CD14-positive monocyte (primary cell): ENCODE measurements around the gene HCFC2. TPM values are rescaled to one million over a fixed set of nuclear protein-coding genes. Genes with fewer than 3 reads are reported as not detected.
A peak's percentile ranks its signal among the peaks of the same experiment; 100 is the strongest.

Experiments
- DNase-seq, 3 donors: peaks; one replicate each; pipeline ENCODE4 v3.0.0-alpha.2; 2011 to 2022
- H2AFZ ChIP-seq: 2 replicates; pipeline ENCODE4 v1.6.0; 2012; ENCODE audit warnings: mild to moderate bottlenecking, low read depth, low read length, inconsistent platforms; ENCODE audit not compliant: insufficient read depth, poor library complexity, severe bottlenecking
- H3K27ac ChIP-seq, 2 donors: 1 replicate in 1 of 2; 2 replicates in 1 of 2; pipeline ENCODE4 v1.5.1; 2012 to 2013; ENCODE audit warnings: low read length in 2 of 2, control low read depth in 1 of 2, inconsistent platforms in 1 of 2, low read depth in 1 of 2, mild to moderate bottlenecking in 1 of 2
- H3K27me3 ChIP-seq, 2 donors: one replicate each; pipeline versions ENCODE4 v1.6.0 to v1.6.1; 2011 to 2013; ENCODE audit warnings: low read length in 2 of 2; ENCODE audit not compliant: control insufficient read depth in 2 of 2, insufficient read depth in 2 of 2
- H3K36me3 ChIP-seq, 2 donors: replicated peaks in 1 of 2; 1 replicate in 1 of 2; 2 replicates in 1 of 2; pipeline versions ENCODE4 v1.5.1 to v1.6.1; 2012 to 2013; ENCODE audit warnings: low read length in 2 of 2, control low read depth in 1 of 2, inconsistent platforms in 1 of 2, mild to moderate bottlenecking in 1 of 2; ENCODE audit not compliant: insufficient read depth in 2 of 2, control insufficient read depth in 1 of 2
- H3K4me1 ChIP-seq, 2 donors: 1 replicate in 1 of 2; 2 replicates in 1 of 2; pipeline versions ENCODE4 v1.5.1 to v1.6.1; 2012 to 2013; ENCODE audit warnings: low read length in 2 of 2, control low read depth in 1 of 2, inconsistent platforms in 1 of 2, mild to moderate bottlenecking in 1 of 2, moderate library complexity in 1 of 2; ENCODE audit not compliant: insufficient read depth in 2 of 2, control insufficient read depth in 1 of 2
- H3K4me2 ChIP-seq: replicated peaks from 2 replicates; pipeline ENCODE3; 2012; ENCODE audit warnings: low read length, moderate library complexity, mild to moderate bottlenecking; ENCODE audit not compliant: poor library complexity, severe bottlenecking; ENCODE audit errors: extremely low read depth
- H3K4me3 ChIP-seq, 3 experiments: fragments of 200-600 bp in 1 of 3; sonication (generic) in 1 of 3; replicated peaks in 1 of 3; 1 replicate in 2 of 3; 2 replicates in 1 of 3; pipeline ENCODE4 v1.5.1; 2011 to 2013; ENCODE audit warnings: low read length in 3 of 3, mild to moderate bottlenecking in 3 of 3, control low read depth in 2 of 3, low read depth in 2 of 3, inconsistent platforms in 1 of 3, moderate library complexity in 1 of 3
- H3K79me2 ChIP-seq: 2 replicates; pipeline ENCODE4 v1.6.0; 2012; ENCODE audit warnings: mild to moderate bottlenecking, control low read depth, inconsistent platforms, low read length, moderate library complexity; ENCODE audit not compliant: insufficient read depth
- H3K9ac ChIP-seq: 2 replicates; pipeline ENCODE4 v1.6.0; 2017; ENCODE audit warnings: low read length, mild to moderate bottlenecking; ENCODE audit not compliant: insufficient read depth, poor library complexity, severe bottlenecking
- H3K9me3 ChIP-seq, 2 donors: replicated peaks in 1 of 2; 1 replicate in 1 of 2; 2 replicates in 1 of 2; pipeline versions ENCODE4 v1.5.1 to v1.6.1; 2012 to 2013; ENCODE audit warnings: low read length in 2 of 2, control low read depth in 1 of 2; ENCODE audit not compliant: control insufficient read depth in 1 of 2, insufficient read depth in 1 of 2
- H4K20me1 ChIP-seq: 2 replicates; pipeline ENCODE4 v1.6.0; 2012; ENCODE audit warnings: mild to moderate bottlenecking, low read length, control low read depth, moderate library complexity; ENCODE audit not compliant: insufficient read depth
- H3K27ac Mint-ChIP-seq, 7 donors: one replicate each; pipeline ENCODE4 v1.8.0; 2020; ENCODE audit warnings: mild to moderate bottlenecking in 7 of 7, mixed read lengths in 7 of 7, moderate library complexity in 6 of 7, inconsistent platforms in 2 of 7
- H3K27me3 Mint-ChIP-seq, 3 donors: one replicate each; pipeline ENCODE4 v1.8.0; 2021 to 2022; ENCODE audit warnings: low read depth in 3 of 3, mild to moderate bottlenecking in 3 of 3, mixed read lengths in 3 of 3, moderate library complexity in 3 of 3, inconsistent platforms in 1 of 3
- H3K36me3 Mint-ChIP-seq, 2 donors: one replicate each; pipeline ENCODE4 v1.8.0; 2020; ENCODE audit warnings: mixed read lengths in 2 of 2, inconsistent platforms in 1 of 2, mild to moderate bottlenecking in 1 of 2
- H3K4me1 Mint-ChIP-seq: one replicate; pipeline ENCODE4 v1.8.0; 2020; ENCODE audit warnings: mild to moderate bottlenecking, mixed read lengths
- H3K4me3 Mint-ChIP-seq, 2 donors: one replicate each; pipeline ENCODE4 v1.8.0; 2020; ENCODE audit warnings: mild to moderate bottlenecking in 2 of 2, mixed read lengths in 2 of 2, moderate library complexity in 1 of 2
- H3K9me3 Mint-ChIP-seq, 7 donors: one replicate each; pipeline ENCODE4 v1.8.0; 2020 to 2022; ENCODE audit warnings: mixed read lengths in 7 of 7, mild to moderate bottlenecking in 6 of 7, moderate library complexity in 6 of 7, inconsistent platforms in 2 of 7
- CTCF ChIP-seq: fragments of 200-600 bp; IDR thresholded peaks from one replicate; pipeline ENCODE4 v1.8.0; 2022; ENCODE audit warnings: antibody characterized with exemption, mild to moderate bottlenecking
- WGBS: methylation state at CpG from one replicate; pipeline ENCODE4 v1.1.5; 2013; ENCODE audit warnings: missing lambda C conversion rate; ENCODE audit not compliant: insufficient coverage; 5-methylcytosine and 5-hydroxymethylcytosine counted together
- intact Hi-C, 2 donors: fragments of 100-400 bp; cut with micrococcal nuclease; formaldehyde crosslinking; loops; one replicate each; pipeline versions ENCODE4 v1.15.0 to v1.15.1; 2023
- polyA plus RNA-seq, 3 donors: library from polyadenylated mRNA; depleted of rRNA in 1 of 3; unstranded in 2 of 3; stranded (reverse) in 1 of 3; fragments of 300-500 nt in 2 of 3; fragments of >200 nt in 1 of 3; fragmentation: Illumina TruSeq in 2 of 3; gene quantifications; 1 replicate in 2 of 3; 2 replicates in 1 of 3; pipeline ENCODE4 v1.2.3, GENCODE V29; 2012 to 2021

HCFC2 gene
- polyA plus RNA-seq, 3 donors: 3.3 to 8.7 (median 4.3) TPM

- H3K4me3 ChIP-seq: no peak overlapping the region
- no peak overlapping the region for H3K9ac ChIP-seq
- H3K27me3 ChIP-seq: peaks cover 0 to 8% of the 10 kb centered on the region in 2 donors
- H3K36me3 Mint-ChIP-seq: no peaks in the 10 kb centered on the region
- peaks cover 0 to 3% (median 0%) of the 10 kb centered on the region in 7 donors for H3K9me3 Mint-ChIP-seq
- intact Hi-C loops: loop anchor here (5.0 to 10.0 kb wide), 3 partner anchors 47 to 126 kb away; partner anchors contain the start of genes NFYB (in 2 of the 2) and HSP90B1 (in 1 of the 2)
- DNase-seq: peak in 1 of 3 donors; percentile 25
- no peak for TF ChIP-seq CTCF
- H3K4me3 Mint-ChIP-seq: no peak overlapping the region
- no peak overlapping the region for H3K4me2 ChIP-seq
- H3K4me1 ChIP-seq: peaks cover 13 to 20% of the 10 kb centered on the region in 2 donors
- H4K20me1 ChIP-seq: peaks cover 2% of the 10 kb centered on the region
- no peak overlapping the region for H3K27ac Mint-ChIP-seq
- H2AFZ ChIP-seq: no peak overlapping the region
- H3K27ac ChIP-seq: no peak overlapping the region
- peaks cover 8 to 22% (median 12%) of the 10 kb centered on the region in 3 donors for H3K27me3 Mint-ChIP-seq
- peaks cover 19% of the 10 kb centered on the region for H3K4me1 Mint-ChIP-seq
- H3K36me3 ChIP-seq: no peaks in the 10 kb centered on the region
- H3K79me2 ChIP-seq: peaks cover 12% of the 10 kb centered on the region
- no CpG with 5 or more reads among the region's 2 CpGs for WGBS
- no peaks in the 10 kb centered on the region for H3K9me3 ChIP-seq
These were observed 3.5 kb upstream of the HCFC2 start for GRCh38 chr12:104060791-104061190.

- no peaks in the 10 kb centered on the region for H3K9me3 ChIP-seq
- no peak overlapping the region for H3K27ac Mint-ChIP-seq
- H3K27me3 ChIP-seq: peaks cover 0 to 8% of the 10 kb centered on the region in 2 donors
- H2AFZ ChIP-seq: peak overlapping the region; percentile 100
- DNase-seq: no peak
- H3K79me2 ChIP-seq: peaks cover 23% of the 10 kb centered on the region
- whole genome bisulfite sequencing: 0% methylated on average over 6 of the region's 7 CpGs
- peak overlapping the region; percentile 57 to 96 (median 95) for H3K4me3 ChIP-seq
- TF ChIP-seq CTCF: no peak
- intact Hi-C loops: loop anchor here (5.0 to 10.0 kb wide), 3 partner anchors 44 to 129 kb away; partner anchors contain the start of genes NFYB (in 2 of the 2) and HSP90B1 (in 1 of the 2)
- peaks cover 23% of the 10 kb centered on the region for H3K4me1 Mint-ChIP-seq
- H3K9me3 Mint-ChIP-seq: no peaks in the 10 kb centered on the region
- H4K20me1 ChIP-seq: peaks cover 5% of the 10 kb centered on the region
- peaks cover 9 to 10% of the 10 kb centered on the region in 2 donors for H3K36me3 Mint-ChIP-seq
- peak overlapping the region; percentile 81 for H3K9ac ChIP-seq
- H3K36me3 ChIP-seq: peaks cover 12 to 13% of the 10 kb centered on the region in 2 donors
- peak overlapping the region in 1 of 2 donors; percentile 82 for H3K27ac ChIP-seq
- H3K4me1 ChIP-seq: peaks cover 14 to 22% of the 10 kb centered on the region in 2 donors
- peaks cover 8 to 19% (median 12%) of the 10 kb centered on the region in 3 donors for H3K27me3 Mint-ChIP-seq
- H3K4me3 Mint-ChIP-seq: peak overlapping the region; percentile 93 to 95
- peak overlapping the region; percentile 86 for H3K4me2 ChIP-seq
These were observed 660 bp upstream of the HCFC2 start for GRCh38 chr12:104063712-104064030.
